MV-4-11 (cell line): ENCODE results near the gene PDZK1.
A peak's percentile ranks its signal among the peaks of the same experiment; 100 is the strongest.
"Not testable (repeated sequence)": the region's sequence is repeated elsewhere in the genome, so short reads cannot be mapped to it uniquely, and the experiment has no call there.

Experiments used
- DNase-seq: peaks from one replicate; lab custom pipeline; 2025; lab: John Stamatoyannopoulos, UW

The PDZK1 gene

GRCh38 chr1:145707183-145707867 lies at the start of gene PDZK1:
PDZK1 (minus strand) TSS chr1:145707368; CDS start chr1:145688021, 19,347 bp downstream.
- no peak for DNase-seq

DNA sequence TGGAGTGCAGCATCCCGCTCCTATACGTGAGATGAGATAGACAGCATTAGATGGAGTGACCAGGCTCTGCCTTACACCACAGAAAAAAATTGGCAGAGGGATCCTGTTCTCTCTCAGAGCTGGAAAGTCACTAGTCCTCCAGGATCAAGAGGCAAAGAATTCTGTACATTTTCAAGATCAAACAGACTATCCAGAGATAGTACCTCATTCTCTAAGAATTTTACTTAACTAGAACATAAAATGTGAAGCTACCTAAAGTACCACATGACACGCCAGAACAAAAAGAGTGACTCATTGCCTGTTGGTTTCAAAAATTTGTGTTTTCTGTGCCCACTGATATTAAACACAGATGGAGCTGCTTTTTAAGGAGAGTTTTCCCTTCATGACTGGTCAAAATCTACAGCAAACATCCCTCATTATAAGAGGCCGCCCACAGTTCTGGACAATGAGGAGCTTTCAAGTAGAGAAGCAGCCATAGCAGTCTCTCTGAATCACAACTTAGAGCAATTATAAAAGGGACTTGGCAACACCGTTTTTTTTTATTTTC lies 44.4 kb upstream of the PDZK1 start:
- DNase-seq: no peak

- no peak for DNase-seq
Observed at GRCh38 chr1:145750426-145750825, 43.3 kb upstream of the PDZK1 start.

DNA sequence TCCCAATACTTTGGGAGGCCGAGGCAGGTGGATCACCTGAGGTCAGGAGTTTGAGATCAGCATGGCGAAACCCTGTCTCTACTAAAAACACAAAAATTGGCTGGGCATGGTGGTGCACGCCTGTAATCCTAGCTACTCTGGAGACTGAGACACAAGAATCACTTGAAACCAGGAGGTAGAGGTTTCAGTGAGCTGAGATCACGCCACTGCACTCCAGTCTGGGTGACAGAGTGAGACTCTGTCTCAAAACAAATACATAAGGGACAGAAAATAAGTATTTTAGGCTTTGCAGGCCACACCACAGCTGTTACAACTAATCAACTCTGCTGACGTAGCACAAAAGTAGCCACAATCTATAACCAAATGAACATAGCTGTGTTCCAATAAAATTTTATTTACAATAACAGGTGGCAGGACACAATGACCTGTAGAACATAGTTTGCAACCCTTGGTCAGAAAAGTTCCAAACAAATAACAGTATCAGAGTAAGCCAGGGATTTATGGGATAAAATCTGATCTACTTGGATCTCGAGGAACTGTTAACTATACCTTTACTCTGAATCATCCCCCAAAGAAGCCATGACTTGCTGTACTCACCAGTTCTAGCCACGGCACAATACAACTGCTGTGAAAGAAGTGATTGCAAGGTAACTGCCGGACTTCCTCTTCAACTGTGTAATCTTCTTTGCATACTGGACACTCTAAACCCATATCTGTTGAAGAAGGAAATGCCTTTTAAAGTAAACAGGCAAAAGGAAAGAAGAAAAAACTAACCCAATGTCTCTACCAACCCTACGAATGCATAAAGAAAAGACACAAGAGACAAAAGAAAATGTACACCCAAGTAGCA lies 40.5 kb upstream of the PDZK1 start:
- no peak for DNase-seq

DNA sequence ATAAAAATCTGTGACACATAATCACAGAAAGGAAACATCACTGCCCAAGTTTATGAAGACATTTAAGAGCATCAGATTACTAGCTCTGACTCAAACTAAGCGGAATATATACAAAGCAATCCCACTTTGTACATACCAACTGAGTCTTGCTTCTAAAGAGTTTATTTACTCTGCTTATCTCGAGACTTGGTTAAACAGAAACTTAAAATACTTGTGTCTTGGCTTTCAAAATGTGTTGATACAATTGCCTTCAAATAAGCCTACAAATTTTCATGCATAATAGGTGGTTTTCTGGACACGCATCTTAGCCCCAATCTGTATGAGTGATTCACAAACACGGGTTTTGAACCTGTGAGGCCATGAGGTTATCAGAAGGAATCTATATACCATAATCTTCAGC lies 33.1 kb upstream of the PDZK1 start:
- no peak for DNase-seq

DNA sequence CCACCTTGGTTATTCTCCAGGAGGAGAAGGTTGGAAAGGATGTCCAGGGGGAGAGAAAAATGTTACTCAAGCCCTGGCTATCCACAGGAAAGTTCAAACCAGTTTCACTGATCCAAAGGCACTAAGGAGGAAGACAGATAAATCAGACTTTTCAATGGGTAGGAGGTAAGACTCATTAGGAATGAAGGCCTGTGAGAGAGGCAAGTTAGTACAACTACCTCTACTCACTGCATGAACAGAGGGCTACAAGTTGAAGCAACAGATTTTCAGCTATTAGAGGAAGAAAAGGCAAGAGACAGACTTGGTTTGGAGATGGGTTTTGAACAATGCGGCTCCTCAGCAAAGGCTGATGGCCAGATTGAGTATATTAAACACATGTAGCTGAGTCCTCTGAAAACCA lies 29.0 kb upstream of the PDZK1 start:
- DNase-seq: no peak

DNA sequence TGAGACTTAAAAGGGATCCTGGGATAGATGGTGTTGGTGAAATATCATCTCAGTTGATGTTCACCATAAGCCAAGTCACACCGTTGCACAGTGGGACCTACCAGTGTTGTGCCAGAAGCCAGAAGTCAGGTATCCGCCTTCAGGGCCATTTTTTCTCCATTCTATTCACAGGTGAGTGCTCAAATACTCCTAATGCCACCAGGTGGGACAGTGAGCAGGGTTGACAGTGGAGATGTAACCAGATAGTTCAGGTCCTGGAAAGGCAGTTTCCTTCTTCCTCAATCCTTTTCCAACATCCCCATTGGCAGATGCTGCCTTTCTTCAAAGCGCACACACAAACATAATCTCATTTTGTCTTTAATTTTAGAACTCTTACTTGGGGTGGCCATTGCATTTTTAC lies 23.7 kb upstream of the PDZK1 start:
- no peak for DNase-seq

DNA sequence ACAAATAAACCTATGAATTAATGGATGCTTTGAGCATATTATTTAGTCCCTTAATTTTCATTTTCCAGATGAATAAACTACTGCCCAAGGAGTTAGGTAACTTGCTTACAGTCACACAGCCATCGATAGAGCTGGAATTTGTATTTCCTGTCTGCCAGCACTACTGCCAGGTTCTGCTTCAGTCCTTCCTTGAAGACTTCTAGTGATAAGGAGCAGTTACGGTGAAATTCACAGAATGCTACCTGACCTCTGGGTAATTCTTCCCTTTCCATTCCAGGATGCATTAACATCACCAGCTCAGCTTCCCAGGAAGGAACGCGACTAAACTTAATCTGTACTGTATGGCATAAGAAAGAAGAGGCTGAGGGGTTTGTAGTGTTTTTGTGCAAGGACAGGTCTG lies 23.3 kb upstream of the PDZK1 start:
- DNase-seq: no peak

DNA sequence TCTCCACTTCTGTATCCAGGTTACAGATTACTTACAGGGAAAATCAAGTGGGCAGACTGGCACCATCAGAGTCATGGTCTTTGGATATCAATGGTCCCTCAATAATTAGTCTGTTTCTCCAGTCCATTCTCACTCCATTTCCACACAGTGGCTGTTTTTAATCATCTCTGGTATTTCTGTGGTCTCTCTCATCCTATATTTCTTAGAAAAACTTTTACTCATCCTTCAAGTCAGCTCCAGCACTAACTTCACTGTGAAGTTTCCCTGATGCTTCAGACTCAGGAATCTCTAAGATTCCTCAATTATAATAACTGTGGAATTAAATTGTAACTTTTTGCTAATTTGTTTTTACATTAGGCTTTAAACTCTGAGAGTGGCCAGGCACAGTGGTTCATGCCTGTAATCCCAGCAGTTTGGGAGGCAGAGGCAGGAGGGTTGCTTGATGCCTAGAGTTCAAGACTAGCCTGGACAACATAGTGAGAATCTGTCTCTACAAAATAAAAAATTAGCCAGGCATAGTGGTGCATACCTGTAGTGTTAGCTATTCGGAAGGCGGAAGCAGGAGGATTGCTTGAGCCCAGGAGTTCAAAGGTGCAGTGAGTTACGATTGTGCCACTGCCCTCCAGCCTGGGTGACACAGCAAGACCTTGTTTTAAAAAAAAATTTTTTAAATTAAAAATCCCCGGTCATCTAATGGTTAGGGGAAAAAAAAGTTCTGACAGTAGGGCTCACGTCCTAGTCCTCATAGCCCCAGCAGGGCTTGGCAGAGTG lies 22.7 kb upstream of the PDZK1 start:
- no peak for DNase-seq

DNA sequence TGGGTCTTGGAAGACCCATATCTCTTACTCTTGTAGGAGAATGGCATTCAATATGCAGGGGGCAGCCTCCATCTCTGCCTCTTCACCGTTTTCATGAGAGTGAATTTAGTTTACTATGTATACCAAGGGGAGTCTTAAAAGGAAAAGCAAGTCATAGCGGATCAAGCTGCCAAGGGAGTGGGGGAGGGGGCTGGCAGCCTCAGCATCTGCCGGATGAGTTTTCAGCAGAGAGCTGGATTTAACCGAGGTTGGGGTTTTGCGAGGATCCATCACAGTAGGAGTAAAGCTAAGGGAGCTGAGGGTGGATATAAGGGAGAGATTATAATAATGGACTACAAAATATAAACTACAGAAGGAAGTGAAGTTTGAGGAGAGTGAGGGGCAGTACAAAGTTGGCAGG lies 22.0 kb upstream of the PDZK1 start:
- no peak for DNase-seq

- DNase-seq: not testable (repeated sequence)
Observed at GRCh38 chr1:145726193-145726592, 19.0 kb upstream of the PDZK1 start.

DNA sequence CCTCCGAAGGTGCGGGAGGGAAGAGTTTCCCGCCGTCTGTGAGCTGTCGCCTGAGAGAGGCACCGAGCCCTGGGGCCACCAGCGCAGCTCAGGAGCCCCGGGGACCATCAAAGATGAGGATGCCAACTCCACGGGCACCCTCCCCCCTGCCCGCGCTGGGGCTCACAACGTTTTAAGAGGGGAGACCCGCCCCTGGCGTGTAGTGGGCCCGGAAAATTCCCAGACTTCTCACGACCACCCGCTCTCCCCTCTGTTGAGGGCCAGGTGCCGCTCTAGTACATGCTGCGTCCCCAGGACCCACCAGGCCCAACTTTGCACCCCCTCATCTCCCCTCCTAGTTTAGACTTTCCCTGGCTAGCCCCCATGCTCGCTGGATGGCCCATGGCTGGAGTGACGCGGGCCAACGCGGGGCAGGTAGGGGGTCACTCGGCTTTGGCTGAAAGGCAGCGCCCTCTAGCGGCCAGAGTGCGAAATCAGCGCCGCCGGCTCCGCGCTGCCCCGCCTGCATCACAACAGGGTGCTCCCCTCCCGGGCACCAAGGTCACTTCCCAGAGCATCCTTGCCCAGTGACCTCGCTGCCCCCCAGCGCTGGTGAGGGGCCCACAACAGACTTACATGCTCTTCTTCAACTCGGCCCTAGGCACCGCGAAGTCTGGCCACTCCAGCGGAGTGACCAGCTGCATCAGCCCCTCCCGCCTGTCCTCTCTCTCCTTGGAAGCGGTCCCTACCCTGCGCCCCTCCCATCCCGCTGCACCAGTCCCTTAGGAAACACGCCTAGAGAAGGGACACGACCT lies 13.9 kb upstream of the PDZK1 start:
- DNase-seq: no peak

GRCh38 chr1:145720556-145720877 lies 13.3 kb upstream of the PDZK1 start:
- DNase-seq: no peak

GRCh38 chr1:145719230-145720079 lies 12.3 kb upstream of the PDZK1 start, which contains the start of gene CD160:
CD160 (plus strand) TSS chr1:145719499; CDS start chr1:145728328, 8,829 bp downstream.
- DNase-seq: peak; percentile 4

DNA sequence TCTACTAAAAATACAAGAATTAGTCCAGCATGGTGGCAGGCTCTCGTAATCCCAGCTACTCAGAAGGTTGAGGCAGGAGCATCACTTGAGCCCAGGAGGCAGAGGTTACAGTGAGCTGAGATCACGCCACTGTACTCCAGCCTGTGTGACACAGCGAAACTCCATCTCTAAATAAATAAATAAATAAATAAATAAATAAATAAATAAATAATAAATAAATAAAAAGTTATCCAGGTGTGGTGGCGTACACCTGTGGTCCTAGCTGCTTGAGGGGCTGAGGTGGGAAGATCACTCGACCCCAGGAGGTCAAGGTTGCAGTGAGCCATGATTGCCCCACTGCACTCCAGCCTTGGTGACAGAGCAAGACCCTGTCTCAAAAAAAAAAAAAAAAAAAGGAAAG lies 11.3 kb upstream of the PDZK1 start:
- not testable (repeated sequence) for DNase-seq

- no peak for DNase-seq
Observed at GRCh38 chr1:145717833-145718232, 10.7 kb upstream of the PDZK1 start.

DNA sequence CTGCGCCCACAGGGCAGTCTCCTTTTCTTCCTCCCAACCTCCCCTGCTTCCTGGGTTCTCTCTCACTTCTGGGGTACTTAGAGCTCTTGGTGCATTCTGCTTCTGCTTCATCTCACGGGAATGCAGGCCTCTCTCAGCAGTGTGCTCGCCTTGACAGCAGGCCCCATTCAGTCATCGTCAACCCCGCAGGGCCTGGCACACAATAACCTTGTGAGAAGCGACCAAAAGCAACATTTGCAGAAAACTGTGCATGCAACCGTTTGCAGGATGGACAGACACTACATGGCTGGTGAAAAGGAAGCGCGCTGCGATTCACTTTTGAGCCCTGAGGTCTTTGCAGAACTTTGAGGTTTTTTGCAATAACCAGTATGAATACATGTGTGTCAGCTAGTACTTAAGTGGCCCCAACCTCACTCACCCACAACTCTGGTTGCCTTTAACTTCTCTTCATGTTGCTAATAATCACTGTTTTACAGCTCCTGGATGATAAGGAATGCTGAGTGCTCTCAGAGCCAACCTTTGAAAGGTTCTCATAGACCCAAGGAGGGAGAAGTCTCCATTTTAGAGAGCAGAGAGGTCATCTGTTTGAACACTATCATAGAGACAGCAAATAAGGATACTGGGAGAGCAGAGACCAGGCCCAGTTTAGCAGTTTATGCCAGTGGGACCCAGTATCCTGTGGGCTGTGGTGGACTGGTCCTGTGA lies 9.6 kb upstream of the PDZK1 start:
- DNase-seq: peak; percentile 78

DNA sequence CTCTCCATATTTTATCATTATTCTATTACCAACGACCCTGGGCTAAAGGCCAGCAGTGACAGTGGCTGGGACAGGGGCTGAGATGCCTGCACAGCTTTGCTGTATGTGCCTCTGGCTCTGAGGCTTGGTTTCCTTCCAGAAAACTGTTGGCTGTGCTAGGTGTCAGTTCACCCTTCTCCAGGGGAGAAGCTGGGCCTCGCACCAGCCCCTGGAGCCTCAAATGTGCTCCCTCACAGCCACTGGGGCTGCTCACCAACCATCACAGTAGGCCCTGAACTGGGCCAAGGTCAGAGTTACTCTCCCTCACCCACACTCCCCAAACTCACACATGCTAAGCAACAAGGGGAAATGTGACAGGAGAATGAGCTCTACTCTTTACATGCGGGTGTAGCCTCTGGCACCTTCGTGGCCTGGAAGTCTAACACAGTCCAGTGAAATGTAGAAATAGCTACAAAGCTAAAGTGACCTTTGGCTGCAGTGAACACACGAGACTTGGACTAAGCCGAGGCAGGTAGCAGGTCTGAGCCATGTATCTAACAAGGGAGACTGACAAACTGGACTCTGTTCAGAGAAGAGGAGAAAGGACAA lies 7.5 kb upstream of the PDZK1 start:
- no peak for DNase-seq

DNA sequence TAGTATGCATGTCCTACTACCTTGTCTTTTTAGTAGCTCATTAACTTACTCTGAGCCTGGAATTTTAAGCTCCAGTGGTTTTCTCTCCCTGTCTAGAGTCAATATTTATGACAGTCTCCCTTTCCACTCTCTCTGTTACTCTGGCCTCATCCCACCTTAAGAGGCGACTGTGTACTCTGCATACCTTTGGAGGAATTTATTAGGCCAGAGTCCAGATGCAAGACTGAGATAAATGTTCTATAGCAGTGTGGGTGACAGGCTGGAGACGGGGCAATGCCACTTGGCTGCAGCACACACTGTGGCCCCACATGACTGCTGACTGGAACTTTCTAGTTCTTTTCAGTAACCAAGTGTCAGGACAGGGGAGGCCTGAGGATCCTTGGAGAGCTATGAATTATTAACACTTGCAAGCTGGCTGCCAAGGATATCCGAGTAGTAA lies 4.1 kb upstream of the PDZK1 start:
- no peak for DNase-seq
